Measurements from ENCODE around the gene ZBTB16.

The ZBTB16 gene

DNA sequence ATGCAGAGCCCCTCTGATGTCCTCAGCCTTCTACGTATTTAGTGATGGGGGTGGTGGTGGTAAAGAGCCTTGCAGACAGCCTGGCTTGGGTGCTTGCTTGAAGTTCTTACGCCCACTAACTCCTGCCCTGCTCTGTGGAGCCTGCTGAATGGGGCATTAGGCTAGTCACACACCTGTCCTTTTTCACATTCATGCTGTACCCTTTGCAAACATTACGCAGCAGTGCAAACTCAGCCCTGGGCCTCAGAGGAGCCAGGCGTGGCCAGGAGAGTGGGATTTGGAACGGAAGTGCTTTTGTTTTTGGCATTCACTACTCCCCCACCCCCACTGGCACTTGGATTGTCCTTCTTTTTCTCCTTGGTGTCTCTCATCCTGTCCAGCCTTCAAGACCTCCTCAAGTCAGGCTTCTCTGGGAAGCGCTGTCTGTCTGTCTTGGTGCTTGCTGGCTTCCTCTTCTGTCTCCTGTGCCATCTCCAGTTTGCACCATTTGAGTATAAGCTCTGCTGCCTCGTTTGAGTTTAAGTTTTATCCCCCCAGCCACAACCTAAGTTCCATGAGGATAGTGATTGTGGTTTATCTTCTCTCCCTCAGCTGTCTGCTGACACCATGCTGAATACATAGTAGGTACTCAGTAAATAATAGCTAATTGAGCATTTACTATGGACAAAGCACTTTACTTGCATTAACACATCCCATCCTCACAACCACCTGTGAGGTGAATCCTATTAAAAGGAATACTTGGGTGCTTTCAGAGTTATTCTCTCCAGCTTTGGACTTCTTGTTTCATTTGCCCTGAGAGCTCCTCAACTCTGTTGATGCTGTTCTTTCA lies 26.7 kb downstream of the ZBTB16 start:
- no peak for DNase-seq

DNA sequence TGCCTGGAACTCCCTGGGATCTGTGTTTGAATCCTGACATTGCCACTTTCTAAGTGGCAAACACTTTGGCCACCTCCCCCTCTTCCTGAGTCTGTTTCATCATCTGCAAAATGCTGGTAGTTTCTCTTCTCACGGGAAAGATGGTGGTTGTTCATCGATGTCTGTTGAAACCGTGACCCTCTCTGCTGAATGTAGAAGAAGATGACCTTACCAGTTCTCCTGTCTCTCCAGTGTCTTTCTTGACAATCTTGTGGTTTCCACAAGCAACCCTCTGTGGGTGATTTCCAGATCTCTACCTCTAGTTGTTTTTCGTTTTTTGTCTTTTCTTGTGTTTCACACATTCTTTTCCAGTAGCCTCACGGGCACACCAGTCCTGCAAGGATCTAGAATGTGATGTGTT lies 27.5 kb downstream of the ZBTB16 start:
- no peak for DNase-seq

DNA sequence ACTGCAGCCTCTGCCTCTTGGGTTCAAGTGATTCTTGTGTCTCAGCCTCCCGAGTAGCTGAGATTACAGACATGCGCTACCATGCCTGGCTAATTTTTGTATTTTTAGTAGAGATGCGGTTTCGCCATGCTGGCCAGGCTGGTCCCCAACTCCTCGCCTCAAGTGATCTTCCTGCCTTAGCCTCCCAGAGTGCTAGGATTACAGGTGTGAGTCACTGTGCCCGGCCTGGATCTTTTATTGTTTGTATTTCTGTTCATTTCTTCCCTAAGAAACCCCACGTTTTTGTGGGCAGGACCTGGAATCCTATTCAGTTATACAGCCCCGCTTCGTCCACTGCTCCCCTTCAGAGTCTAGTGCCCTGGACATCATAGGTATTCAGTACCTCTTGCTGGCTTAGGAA lies 28.7 kb downstream of the ZBTB16 start:
- no peak for DNase-seq

DNA sequence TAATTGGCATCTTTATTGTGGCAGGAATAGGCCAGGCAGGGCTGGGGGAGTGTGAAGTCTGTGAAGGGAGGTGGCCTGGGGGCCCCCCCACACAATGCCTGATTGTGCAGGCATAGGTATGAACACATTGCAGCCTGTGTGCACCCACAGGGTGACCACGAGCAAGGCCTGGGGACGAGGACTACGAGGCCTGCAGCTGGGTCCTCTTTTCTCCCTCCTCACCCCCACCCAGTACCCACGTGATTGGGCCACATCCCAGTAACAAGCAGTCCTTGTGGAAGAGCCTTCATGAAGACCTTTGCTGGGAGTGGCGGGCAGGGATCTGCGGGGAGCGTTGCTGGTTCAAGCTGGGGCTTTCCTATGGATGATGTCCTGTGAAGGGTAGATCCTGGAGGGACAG lies 29.3 kb downstream of the ZBTB16 start:
- DNase-seq = no peak

DNA sequence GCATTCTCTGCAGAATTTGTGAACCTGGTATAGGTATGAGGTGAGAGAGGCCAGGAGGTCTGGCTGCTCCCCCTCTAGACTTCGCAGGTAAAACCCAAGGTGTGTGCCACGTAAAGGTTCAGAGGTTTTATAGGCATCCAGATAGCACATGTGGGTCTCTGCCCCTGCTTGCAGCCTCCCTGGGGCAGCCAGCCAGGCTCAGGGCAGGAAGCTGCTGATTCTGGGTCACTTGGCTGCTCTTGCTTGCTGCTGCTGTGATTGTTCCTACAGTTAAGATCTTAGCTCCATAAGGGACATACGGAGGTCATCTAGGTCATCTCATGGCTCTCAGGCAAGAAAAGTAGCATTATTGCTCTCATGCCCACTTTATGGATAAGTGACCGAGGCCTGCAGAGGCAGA lies 30.2 kb downstream of the ZBTB16 start:
- no peak for DNase-seq

DNA sequence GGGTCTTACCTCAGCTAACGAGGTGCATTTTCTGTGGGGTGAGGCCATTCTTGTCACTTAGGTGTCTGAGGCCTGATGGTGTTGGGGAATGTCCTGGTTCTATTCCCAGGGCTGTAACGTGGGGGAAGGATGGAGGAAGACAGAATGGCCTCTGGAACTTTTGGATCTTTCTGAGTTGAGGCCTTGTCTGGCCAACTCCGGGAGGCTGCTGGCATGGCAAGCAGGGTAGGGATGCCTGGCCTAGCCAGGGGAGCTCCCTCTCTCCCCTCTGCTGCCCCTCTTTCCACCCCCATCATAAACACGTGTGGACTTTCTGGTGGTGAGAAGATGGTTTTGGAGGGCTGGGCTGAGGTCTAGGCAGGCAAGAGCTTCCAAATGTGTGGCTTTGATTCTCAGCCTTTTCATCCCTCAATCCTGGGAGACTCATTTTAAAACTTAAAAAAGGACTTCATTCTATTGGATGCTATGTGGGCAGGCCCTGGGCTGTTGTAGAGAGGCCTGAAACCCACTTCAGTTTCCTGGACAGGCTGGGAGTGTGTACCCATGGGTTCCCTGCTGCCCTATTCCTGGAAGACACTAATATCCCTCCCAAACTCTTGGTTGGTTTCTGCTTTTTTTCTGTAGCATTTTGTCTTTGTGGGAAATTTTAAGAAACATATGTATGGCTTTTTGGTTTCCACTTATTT lies 30.9 kb downstream of the ZBTB16 start:
- DNase-seq = no peak

DNA sequence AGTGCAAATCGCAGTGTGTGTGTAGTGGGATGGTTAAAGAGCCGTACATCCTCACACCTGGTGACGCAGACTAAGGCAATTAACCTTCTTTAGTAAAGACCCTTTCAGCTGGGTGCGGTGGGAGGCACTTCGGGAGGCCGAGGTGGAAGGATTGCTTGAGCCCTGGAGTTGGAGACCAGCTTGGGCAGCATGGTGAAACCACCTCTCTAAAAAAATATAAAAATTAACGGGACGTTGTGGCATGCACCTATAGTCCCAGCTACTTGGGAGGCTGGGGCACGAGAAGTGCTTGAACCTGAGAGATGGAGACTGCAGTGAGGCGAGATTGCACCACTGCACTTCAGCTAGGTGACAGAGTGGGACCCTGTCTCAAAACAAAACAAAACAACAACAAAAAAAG lies 31.5 kb downstream of the ZBTB16 start:
- no peak for DNase-seq

DNA sequence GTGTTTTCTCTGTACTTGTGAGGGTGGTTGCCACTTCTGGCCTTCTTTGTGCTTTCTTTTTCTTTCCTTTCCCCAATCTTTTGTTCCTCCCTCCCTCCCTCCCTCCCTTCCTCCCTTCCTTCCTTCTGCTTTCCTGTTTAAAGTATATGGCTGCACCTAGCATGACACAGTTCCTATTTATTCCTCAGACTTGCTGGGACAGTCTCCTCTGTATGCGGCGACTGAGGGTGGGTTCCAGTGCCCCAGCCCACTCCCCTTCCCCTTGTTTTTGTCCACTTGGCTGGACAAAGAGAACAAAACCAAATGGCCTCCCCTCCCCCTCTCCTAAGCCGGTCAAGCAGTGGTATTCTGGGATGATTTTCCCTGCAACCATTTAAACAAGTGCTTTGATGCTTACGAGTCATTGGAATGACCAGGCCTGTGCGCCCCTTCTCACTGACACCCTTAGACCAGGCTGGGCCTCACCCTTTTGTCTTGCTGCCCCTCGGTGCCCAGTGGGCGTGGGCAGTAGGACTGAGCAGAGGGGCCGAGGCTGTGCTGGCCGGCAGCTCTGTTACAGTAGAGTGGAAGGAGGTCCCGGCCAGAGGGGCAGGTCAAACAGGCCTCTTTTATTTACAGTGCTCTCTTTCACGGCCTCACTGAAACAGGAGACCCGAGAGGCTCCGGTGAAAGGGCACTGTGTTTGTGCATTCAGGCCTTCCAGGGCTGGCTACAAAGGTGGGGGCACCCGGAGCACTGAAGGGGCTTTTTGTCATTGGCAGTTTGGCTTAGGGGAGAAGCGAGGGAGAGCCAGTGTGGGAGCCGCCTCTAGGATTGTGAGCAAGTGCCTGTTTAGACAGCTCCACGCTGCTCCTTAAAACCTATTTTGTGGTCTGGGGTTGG lies 32.2 kb downstream of the ZBTB16 start:
- DNase-seq = no peak

DNA sequence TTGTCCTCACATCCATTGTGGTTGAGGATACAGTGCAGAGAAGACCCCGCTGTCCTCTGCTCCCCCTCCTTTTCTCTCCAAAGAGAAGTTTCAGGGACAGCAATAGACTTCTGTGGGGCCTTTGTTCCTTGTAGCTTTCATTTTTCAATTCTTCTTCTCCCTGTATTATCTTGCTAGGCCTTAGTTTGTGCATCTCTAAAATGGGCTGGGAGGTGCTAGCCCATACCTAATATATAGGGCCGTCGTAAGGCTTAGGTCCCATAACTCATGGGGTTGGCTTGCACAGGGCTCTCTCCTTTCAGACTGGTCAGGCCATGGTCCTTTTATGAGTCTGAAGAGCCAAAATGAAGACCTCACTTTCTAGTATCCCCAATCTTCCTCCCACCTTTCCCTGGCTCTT lies 33.0 kb downstream of the ZBTB16 start:
- no peak for DNase-seq

DNA sequence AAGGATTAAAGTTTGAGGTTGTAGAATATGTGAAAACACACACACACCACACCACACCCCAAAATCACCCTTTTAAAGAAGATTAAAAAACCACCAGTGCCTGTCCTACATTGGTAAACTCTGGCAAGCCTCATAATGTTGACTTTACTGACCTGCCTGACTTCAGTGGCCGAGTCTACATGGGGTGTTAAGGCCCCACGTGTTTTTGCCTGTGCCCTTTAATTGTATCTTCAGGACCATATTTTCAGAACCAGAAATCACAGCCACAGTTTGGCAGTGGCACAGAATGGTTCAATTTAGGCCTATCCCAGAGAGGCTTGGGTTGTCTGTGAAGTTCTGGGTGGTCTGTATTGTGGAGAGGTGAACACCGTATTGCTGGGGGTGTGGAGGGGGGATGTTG lies 33.4 kb downstream of the ZBTB16 start:
- DNase-seq = no peak

DNA sequence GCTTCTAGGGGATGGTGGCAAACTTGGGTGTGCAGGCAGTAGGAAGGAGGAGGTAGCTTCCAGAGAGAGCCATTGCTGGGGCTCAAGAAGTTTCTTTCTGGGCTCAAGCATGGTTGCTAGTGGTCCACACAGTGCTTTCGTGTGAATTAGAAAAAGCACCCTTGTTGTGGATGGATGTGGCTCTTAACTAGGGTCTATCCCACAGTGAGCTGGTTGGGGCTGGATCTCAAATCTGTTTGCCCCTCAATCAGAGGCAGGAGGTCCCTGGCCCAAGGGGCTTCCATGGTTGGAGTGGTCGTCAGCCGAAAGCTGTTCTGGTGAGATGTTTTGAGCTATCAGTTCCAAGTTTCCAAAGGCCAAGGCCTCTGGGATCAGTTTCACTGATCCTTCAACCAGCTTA lies 35.0 kb downstream of the ZBTB16 start:
- DNase-seq = no peak

DNA sequence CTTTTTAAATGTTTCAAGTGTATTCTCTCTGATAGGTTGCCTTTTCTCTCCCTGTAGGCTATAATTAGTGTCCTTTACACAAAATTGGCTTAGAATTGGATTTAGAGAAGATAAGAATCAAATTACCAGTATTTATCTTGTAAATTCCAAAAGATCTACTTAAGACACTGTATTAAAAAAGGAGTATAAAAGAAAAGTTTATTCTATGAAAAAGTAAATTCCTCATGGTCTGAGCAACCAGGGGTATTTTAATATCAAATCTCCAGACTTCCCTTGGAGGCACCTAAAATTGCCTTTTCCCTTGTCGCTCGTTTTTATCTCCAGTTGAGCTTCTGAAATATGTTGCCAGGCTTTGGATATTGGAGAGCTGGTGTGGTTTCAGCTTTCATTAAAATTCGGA lies 36.4 kb downstream of the ZBTB16 start:
- DNase-seq = no peak

DNA sequence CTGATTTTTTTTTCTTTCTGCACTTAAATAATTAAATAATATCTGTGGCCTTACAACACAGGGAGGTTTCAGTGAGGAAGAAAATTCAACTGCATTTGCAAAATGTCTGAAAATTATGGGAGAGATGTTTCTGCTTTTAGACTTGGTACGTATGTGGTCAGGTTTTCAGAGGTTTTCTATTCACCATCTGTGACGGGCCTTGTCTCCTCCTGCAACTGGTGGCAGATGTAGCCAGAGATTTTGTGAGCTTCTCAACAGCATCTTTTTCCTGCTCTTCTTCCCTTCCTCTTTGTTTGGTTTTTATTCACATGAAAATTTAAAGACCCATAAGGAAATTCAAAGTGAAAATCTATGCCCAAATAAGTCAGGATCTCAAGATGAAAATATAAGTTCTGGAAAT lies 38.3 kb downstream of the ZBTB16 start:
- DNase-seq = no peak

DNA sequence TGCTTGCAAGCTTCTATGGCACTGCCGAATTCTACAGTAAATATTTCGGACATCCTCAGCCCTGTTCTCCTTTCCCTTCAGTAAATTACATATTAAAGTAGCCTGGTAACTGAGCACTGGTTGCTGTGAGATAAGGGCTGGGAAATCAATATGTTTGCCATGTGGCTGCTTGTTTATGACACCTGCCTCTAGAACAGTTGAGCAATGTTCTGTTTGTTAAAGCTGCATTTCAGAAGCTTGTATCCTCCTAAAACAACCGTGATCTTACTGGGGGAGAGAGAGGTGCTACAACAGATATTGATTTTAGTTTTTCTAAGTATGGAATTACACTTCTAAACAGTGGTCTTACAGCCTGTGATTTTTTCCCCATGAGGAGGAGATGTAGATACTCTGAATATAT lies 39.4 kb downstream of the ZBTB16 start:
- DNase-seq = no peak

DNA sequence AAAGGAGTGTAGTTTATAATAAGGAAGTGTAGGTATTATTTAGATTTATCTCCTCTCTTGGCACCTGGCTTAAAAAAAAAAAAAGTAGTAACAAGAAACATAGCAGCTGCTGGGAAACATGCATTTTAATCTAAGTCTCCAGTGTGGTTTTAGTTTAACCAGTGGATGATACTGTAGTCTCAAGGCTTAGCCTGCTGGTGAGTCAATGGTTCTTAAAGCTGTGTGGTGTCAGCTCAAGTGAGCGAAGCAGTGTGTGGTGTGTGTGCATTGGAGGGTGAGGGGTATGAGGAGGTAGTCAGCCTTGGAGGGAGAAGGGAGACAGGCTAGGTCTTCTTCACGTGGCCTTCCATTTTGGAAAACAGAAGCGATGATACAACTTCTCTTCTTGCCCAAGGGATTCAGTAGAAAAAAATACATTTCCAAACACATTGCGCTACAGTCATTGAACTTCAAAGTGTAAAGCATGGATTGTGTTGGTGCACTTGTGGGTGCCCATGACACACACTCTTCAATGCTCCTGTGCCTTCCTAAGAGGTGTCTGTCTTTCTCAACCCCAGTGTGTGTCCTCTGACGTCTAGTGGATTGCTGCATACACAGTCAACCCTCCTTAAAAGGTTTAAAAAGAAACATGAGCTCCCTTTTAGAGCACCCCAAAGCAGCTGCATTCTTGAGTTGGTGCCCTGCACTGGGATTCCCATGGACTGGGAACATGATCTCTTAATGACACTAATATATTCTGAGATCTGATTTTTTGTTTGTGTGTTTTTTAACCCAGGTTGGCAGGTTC lies 40.1 kb downstream of the ZBTB16 start:
- no peak for DNase-seq

DNA sequence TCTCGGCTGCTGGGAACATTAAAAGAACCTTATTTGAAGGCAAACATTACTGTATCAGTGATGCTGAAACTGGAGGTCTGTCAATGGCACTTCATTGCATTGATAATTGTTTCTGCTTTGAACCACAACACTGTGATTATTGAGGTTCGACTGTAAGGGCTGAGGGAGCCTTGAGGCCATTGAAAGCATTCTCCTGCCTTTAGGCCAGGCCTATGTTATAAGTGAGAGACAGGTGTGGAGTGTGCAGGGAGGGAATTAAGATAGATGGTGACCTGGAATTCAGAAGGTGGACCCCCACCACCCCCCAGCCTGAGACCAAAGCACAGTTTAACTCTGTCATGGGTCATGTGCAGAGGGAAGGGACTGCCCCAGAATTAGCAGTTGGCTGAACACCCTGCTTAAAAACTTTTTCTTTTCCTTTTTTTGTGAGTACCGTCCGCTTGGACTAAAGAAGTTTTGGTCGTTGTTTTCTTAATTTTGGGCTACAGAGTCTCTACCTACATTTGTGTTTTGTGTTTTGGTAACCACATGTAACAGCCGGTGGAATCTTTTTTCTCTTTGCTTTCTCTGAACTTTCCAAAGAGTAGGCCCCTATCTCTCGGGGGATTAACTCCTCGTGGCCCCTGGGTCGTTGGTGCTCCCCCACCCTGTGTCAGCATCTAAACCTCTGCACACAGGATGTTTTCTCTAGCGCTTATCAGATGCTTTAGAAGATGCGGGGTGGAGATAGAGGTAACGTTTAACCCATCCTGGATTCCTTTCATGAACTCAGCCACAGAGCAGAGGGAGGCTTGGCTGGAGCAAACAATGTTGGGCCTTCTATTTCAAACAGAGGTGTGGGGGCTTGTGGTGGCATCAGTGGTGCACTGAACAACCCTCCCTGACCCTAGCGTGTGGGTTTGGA lies 43.7 kb downstream of the ZBTB16 start:
- no peak for DNase-seq

DNA sequence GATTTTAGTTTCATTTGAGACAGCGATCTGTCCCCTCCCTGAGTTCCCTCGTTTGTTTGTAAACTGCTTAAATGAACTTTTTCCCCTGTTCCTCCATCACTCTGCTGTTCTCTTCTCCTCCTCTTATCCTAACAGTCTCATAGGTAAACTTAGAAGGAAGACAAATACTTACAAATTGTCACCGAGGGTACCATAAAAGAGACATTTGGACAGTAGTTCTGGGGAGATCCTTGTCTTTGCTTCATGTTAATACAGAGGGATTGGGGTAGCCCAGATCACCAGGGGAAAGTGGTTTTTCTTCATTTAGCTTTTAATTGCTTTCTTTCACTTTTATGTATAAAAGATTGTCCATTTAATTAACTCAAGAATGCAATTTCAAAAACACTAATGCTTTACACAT lies 46.1 kb downstream of the ZBTB16 start:
- no peak for DNase-seq

DNA sequence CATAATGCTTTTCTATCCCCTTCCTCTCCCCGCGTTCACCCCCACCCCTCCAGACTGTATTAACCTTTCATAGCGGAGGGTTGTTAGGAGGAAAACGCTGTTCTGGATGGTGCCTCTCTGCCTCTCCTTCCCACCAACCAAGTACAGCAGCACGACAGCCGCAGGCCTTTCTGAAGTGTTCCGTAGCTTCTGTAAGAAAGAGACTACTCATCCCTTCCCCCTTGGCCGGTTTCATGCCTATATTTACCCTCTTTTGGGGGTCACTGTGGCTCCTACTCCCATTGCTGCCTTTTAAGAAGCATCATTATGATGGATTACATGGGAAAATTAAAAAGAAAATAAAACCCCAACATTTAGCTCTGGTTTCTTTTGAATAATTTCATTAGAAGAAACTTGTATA lies 46.5 kb downstream of the ZBTB16 start:
- DNase-seq = no peak

DNA sequence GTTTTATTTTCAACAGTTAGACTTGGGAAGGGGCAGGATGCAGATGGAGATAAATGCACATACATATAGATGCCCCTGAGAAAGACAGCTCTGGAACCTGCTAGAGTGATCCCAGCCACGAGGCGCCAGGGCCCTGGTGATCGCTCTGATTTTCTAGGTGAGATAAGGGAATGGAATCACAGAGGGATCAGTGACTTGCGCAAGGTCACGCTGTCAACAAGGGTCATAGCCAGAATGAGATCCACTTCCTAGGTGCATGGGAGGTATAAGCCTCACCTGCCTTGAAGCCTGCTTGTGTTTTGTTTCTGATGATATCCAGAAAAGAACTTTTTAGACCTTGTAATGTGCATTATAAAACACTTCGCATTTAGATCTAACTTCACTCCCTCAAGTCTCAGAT lies 47.5 kb downstream of the ZBTB16 start:
- DNase-seq = no peak

DNA sequence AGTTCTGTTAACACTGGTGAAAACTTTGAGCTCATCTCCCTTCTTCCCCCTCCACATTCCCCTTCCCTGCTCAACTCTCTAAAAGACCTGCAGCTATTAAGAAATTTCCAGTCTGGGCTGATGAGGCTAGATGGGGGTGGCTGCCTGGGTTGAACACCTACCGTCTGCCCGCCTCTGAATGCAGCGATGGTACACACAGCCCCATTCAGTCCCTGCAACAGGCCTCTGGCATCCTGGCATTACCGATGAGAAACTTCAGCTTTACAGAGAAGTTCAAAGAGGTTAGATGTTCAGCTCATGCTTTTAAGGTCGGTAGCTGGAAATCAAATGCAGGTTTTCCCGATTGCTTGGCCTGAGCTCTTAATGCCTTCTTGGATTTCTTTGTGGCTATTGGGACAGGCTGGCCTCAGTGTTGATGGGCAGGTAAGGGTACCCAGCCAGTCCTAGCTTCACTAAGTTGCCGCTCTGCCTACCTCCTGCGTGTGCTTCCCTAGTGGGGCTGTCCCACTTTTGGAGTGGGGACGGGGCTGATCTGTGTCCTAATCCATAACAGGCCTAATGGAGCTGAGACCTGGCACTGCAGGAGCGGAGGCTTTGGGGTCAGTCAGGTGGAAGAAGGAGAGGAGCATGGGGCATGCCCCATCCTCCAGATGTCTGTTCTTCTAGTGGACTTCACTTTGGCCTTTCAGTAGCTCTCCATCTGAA lies 49.1 kb downstream of the ZBTB16 start:
- no peak for DNase-seq
